CD4-positive, alpha-beta T cell treated with Interleukin-17A for 4 hours (primary cell): ENCODE data around the gene TMCO4.
A peak's percentile ranks its signal among the peaks of the same experiment; 100 is the strongest.
"Not testable (repeated sequence)": the region's sequence is repeated elsewhere in the genome, so short reads cannot be mapped to it uniquely, and the experiment has no call there.

ENCODE experiments used
- DNase-seq: peaks from one replicate; pipeline ENCODE4 v3.0.0-alpha.2; 2020; ENCODE audit warnings: mixed read lengths

TMCO4 gene

GRCh38 chr1:19651141-19651737, 148.5 kb downstream of the TMCO4 start:
- peak; percentile 70 for DNase-seq

- no peak for DNase-seq
Measured at GRCh38 chr1:19650416-19651140, 149.1 kb downstream of the TMCO4 start.

- DNase-seq, result no peak
Measured at GRCh38 chr1:19648689-19649088, 151.0 kb downstream of the TMCO4 start.

- DNase-seq, result no peak
Measured at GRCh38 chr1:19648239-19648638, 151.5 kb downstream of the TMCO4 start.

- peak; percentile 58 for DNase-seq
Measured at GRCh38 chr1:19647643-19648042, 152.1 kb downstream of the TMCO4 start.

GRCh38 chr1:19646377-19647319, 153.1 kb downstream of the TMCO4 start:
- DNase-seq, result no peak

DNA sequence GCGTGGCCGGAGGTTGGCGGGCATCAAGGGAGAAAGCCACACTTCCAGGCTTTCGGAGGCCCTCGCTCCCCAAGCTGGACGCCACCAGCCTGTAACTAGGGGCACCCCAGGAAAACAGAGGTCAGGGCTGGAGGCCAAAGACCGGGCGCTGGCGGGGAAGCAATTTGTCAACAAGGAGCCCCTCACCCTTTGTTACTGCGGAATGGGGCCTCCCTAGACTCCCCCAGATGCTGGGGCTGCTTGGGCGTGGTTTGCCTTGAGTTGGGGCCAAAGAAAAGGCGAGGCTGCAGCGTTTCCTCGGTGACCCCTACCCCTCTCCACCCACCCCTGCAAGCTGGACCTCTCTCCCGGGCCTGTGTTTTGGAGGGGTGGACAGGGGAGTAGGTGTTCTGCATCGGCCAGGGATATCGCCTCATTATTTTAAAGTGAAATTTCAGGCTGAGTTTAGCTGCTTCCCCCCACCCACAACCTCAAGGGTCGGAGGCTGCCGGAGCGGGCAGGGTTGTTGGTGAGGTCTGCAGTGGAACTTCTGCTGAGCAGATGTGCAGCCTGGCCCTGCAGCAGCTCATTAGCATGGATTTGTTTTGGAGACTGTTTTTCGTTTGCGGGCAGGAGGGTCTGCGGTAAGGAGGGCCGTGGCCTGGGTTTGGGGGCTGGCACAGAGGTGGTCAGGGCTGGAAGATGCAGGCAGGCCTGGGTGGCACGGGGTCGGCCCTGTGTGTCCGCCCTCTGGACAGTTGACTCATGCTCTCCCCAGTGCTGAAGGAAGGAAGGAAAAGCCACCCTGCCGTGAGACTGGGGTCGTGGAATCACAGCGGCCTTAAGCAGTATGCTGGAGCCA, 154.1 kb downstream of the TMCO4 start:
- no peak for DNase-seq

DNA sequence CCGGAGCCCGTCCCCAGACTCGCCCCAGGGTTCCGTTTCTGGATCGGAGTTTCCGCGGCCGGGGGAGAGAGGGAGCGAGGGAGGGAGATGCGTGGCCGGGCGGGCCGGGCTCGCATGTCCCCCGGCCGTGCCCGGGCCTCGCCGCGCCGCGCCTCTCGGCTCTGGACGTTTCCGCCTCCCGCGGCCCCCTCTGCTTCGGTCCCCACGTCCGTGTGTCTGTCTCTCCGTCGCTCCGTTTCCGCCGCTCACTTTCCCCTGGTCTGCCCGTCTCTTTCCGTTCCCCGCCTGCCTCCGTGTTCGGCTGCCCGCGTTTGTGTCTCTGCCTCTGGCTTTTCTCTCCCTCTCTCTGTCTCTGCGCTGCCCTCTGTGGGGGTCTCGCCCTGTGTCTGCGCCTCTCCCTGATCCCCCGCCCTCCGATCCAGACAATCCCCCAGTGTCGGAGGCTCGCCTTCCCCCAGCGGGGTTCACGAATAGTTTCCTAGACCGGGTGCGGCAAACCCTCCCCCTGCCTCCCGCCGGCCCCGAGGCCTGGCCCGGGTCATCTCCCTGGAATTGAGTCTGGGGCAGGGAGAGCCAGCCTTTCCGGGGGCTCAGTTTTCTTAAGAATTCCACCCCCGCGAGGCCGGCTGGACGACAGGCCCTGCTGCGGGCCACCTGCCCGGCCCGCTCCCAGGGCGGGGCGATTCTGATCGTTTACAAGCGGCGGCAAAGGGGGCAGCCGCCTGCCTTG, 154.9 kb downstream of the TMCO4 start:
- DNase-seq, result peak; percentile 65

DNA sequence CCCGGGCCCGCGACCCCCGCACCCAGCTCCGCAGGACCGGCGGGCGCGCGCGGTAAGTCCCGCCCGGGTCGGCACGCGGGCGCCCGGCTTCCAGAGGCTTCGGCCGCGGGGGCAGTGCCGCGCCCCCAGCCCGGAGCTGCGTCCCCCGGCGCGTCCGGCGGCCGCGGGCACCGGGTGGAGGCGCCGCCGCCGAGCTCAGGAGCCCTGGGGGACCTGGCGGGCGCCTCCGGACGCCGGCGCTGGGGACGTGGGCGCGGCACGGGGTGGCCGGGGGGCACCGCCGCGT, 155.4 kb downstream of the TMCO4 start:
- DNase-seq, result no peak

- peak; percentile 82 for DNase-seq
Measured at GRCh38 chr1:19643602-19644394, 155.9 kb downstream of the TMCO4 start, which contains the start of gene NBL1. NBL1 (plus strand) TSS chr1:19644311; CDS start chr1:19655031, 10,720 bp downstream.

DNA sequence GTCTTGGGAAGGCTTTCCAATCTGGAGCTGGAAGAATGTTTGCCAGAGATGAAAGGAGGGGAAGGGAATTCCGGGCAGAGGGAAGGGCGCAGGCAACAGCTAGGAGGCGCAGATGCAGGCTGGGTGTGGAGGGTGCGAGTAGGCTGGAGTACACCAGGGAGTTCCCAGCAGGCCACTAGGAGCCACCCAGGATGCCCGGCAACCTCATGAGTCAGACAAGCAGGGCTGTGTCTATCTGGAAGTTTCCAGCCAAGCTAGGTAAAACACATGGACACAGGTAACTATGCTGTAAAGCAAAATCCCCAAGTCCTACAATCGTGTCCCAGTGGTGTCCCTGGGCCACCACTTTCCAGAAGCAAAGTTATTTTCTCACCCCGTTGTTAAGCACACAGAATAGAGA, 156.6 kb downstream of the TMCO4 start:
- no peak for DNase-seq

- no peak for DNase-seq
Measured at GRCh38 chr1:19640363-19641316, 159.1 kb downstream of the TMCO4 start.

- no peak for DNase-seq
Measured at GRCh38 chr1:19639999-19640362, 159.7 kb downstream of the TMCO4 start.

GRCh38 chr1:19639228-19639627, 160.5 kb downstream of the TMCO4 start:
- not testable (repeated sequence) for DNase-seq

DNA sequence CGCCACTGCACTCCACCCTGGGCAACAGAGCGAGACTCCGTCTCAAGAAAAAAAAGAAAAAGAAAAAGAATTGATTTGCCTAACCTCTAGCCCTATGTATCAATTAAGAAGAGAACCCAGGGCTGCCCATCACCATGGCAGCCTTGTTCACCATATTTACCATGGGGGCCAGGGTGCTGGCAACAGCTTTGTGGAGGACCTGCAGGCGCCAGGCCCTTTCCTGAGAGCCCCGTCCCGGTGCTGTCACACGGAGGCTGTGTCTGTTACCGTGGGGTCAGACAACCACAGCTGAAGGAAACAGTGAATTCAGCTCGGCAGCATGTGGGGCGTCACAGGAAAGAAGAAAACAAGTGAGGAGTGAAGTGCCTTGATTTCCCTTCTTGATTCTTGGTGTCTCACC, 162.1 kb downstream of the TMCO4 start:
- DNase-seq, result no peak

DNA sequence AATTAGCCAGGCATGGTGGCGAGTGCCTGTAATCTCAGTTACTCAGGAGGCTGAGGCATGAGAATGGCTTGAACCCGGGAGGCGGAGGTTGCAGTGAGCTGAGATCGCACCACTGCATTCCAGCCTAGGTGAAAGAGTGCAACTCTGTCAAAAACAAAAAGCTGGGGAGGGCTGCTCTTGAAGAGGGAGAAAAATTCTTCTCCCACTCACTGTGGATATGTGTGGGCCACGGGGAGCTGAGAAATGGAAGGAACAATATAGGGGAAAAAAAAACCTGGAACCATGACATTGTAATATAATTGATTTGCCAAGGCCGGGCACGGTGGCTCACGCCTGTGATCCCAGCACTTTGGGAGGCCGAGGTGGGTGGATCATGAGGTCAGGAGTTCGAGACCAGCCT, 163.0 kb downstream of the TMCO4 start:
- DNase-seq, result not testable (repeated sequence)

DNA sequence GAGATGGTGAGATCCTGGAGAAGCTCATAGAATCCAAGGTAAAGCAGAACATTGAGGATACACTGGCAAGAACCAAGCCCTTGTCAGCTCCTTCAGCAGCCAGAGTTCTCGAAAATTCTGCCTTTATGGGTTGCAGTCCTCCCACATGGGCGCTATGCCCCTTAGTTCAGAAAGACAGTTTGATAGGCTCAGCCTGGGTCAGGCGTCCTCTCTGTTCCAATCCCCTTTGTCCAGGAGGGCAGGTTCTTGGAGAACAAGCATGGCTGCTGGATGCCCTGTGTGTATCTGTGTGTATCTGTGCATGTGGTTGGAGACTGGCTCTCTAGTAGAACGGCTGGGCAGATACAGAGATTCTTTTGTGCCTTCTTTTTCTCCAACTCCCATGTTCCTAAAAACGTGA, 163.7 kb downstream of the TMCO4 start:
- no peak for DNase-seq

DNA sequence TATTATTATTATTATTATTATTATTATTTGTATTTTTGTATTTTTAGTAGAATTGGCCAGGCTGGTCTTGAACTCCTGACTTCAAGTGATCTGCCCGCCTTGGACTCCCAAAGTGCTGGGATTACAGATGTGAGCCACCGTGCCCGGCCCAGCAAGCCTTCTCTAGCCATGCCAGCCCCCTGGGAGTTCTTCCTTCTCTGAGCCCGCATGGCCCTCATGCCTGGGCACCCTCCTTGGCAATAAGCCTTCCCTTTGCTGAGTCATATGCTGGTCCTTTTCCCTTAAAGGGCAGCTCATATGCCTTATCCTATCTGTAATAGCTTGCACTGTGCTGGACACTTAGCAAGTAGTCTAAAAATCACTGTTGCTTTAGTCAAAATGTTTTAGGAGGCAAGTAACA, 164.1 kb downstream of the TMCO4 start:
- DNase-seq, result no peak

DNA sequence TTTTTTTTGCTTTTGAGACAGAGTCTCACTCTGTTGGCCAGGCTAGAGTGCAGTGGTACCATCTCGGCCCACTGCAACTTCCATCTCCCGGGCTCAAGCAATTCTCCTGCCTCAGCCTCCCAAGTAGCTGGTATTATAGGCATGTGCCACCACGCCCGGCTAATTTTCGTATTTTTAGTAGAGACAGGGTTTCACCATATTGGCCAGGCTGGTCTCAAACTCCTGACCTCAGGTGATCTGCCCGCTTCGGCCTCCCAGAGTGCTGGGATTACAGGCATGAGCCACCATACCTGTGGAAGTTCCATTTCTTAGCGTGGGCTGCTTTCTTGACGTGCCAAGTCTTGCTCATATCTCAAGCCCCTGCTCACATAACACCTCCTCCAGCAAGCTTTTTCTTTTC, 164.7 kb downstream of the TMCO4 start:
- not testable (repeated sequence) for DNase-seq

DNA sequence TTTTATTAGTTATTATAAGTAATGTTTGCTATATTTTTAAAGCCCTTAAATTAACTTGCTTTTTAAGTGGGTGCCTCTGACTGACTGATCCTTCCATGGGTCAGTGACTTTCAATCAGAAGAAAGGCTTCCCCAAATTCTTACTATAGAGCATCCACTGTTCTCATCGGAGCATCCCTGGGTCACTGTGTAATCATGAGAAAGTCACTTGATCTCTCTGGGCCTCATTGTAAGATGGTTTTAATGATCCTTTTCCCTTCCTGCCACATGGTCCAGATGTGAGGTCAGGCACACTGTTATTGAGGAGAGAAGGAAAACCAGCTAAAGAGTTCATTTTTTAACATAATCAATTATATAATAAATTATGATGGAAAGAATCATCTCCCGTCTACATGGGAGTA, 166.6 kb downstream of the TMCO4 start:
- no peak for DNase-seq
